HG03442 (cell line): Measurements from ENCODE around the gene SNX12.
A peak's percentile ranks its signal among the peaks of the same experiment; 100 is the strongest.
"Not testable (repeated sequence)": the region's sequence is repeated elsewhere in the genome, so short reads cannot be mapped to it uniquely, and the experiment has no call there.

Experiments
- ATAC-seq: cut with Tn5 transposase; IDR thresholded peaks from one replicate; pipeline ENCODE4 v1.9.1; 2021; ENCODE audit warnings: mild to moderate bottlenecking, moderate library complexity; ENCODE audit not compliant: unreplicated experiment

SNX12 gene

GRCh38 chrX:71095033-71095432 is 26.9 kb upstream of the SNX12 start:
- ATAC-seq: no peak

GRCh38 chrX:71091263-71091662 is 23.1 kb upstream of the SNX12 start:
- ATAC-seq: no peak

- no peak for ATAC-seq
These were observed 17.8 kb upstream of the SNX12 start for GRCh38 chrX:71085900-71086299.

- ATAC-seq: no peak
These were observed 14.7 kb upstream of the SNX12 start for GRCh38 chrX:71082822-71083221.

GRCh38 chrX:71082124-71082647 is 14.1 kb upstream of the SNX12 start:
- no peak for ATAC-seq

- no peak for ATAC-seq
These were observed 13.4 kb upstream of the SNX12 start for GRCh38 chrX:71081330-71082123.

GRCh38 chrX:71070531-71070930 is 2.4 kb upstream of the SNX12 start:
- no peak for ATAC-seq

GRCh38 chrX:71067712-71068043 is 456 bp downstream of the SNX12 start:
- ATAC-seq: peak; percentile 1

GRCh38 chrX:71067089-71067488 is 1.0 kb downstream of the SNX12 start:
- no peak for ATAC-seq

GRCh38 chrX:71060127-71060526 is 8.0 kb downstream of the SNX12 start:
- no peak for ATAC-seq

- ATAC-seq: no peak
These were observed 10.1 kb downstream of the SNX12 start for GRCh38 chrX:71057848-71058530.

- ATAC-seq: no peak
These were observed 11.3 kb downstream of the SNX12 start for GRCh38 chrX:71056867-71057266.

GRCh38 chrX:71053217-71053621 is 14.9 kb downstream of the SNX12 start:
- ATAC-seq: peak; percentile 55

GRCh38 chrX:71052721-71053120 is 15.4 kb downstream of the SNX12 start:
- ATAC-seq: no peak

- ATAC-seq: not testable (repeated sequence)
These were observed 20.2 kb downstream of the SNX12 start for GRCh38 chrX:71047891-71048290.

- ATAC-seq: no peak
These were observed 50.7 kb downstream of the SNX12 start for GRCh38 chrX:71017396-71017939.
